GM13976 (cell line): ENCODE measurements around the gene CPED1.

Experiments
- DNase-seq: peaks from one replicate; pipeline ENCODE4 v3.0.0; 2012; ENCODE audit warnings: low spot score
- CTCF ChIP-seq: IDR thresholded peaks from 2 replicates; pipeline ENCODE4 v1.5.1; 2012; ENCODE audit warnings: borderline replicate concordance, mild to moderate bottlenecking; ENCODE audit not compliant: insufficient read depth; ENCODE audit errors: extremely low read depth, missing control alignments, control extremely low read depth
- in situ Hi-C: fragments of 300-500 bp; cut with MboI; formaldehyde crosslinking; loops from one replicate; pipeline ENCODE4 v1.12.0; 2022; ENCODE audit warnings: low sequenced_read_pairs, mixed read lengths, inconsistent platforms; ENCODE audit not compliant: unreplicated experiment

Gene CPED1

DNA sequence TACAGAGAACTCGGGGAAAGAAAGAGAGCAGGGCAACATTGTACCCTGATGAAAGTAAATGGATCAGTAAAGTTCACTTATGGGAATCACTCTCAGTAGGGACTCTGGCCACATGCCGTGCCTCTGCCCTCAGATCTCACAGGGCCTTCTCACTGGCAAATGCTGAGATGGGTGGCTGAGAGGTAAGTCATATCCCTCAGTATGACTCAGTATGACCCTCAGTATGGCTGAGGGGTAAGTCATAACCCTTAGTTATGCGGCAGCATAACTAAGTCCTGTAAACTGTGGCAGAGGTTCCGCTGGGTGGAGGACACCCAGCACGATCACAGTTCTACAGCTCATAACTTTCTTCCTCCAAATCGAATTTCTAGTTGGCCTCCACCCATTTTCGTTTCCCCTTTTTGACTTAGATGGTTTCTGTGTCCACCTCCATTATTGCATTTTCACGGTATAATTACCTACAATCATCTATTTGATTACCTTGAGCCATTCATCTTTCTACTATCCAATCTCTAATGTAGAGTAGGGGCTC, 313.8 kb downstream of the CPED1 start:
- no peak for DNase-seq
- no peak for TF ChIP-seq CTCF
- in situ Hi-C loops: no loop called here

- no peak for TF ChIP-seq CTCF
- DNase-seq: no peak
These were observed 315.1 kb downstream of the CPED1 start for GRCh38 chr7:121303422-121304101.

DNA sequence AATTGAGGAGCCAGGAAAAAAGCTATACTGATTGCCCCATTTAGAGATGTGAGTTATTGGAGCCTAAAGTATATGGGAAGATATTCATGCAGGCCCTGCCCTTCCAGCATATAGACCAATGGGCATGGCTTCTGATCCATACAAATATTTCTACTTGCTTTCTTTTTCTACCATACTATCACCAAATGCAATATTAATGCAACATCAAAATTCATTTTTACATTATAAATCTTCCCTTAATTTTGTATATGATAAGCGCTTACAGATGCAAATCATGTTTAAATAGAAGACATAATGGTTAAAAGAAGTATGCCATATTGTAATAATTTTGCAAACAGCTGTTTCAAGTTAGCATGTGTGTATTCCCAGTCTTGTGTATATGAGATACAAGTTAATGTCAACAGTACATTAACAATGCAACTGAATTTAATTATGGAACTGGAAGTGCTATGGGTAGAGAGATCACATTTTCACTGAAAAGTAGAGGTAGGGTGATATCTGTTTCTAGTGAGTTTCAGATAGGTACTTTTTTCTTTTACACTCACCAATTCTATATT, 315.7 kb downstream of the CPED1 start:
- no peak for TF ChIP-seq CTCF
- no peak for DNase-seq
- in situ Hi-C loops: no loop called here

More at GRCh38 chr7:121303422-121304101, 315.1 kb downstream of the CPED1 start:
- in situ Hi-C loops: no loop called here

DNA sequence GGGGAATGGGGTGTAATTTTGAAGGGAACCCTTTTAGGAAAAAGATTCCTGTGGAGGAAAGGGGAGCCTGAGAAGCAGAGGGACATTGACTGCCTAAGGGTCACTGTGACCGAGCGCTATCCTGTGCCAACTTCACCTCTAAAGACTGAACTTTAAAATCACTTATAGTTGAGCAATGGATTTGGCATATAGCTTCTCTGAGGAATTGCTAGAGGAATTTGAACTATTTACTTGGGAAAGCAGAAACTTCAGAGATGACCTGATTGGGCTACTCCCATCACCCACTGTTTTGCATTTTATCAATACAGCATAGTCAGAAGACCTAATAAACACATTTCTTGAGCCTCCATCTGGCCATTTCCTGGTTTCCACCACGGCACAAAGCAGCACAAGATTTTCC, 316.6 kb downstream of the CPED1 start:
- DNase-seq: no peak
- TF ChIP-seq CTCF: no peak
- in situ Hi-C loops: no loop called here

DNA sequence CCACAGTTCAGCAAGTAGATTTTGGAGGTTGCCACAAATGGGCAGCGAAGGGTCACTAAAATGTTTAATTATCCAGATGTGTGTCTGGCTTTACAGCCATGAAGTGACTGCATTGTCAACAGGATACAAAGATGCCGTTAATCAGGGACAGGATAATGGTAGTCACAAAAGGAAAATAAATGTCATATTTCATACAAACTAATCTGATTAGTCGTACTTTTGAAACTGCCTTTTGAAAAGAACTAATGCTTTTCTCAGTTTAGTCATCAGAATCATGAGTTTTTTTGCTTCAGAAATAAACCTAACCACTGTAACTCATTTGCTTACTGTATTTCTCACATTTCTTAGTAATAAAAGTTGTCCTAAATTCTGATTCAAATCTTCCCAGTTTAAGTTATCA, 318.1 kb downstream of the CPED1 start:
- in situ Hi-C loops: no loop called here
- no peak for TF ChIP-seq CTCF

GRCh38 chr7:121307021-121307574, 318.6 kb downstream of the CPED1 start:
- TF ChIP-seq CTCF: no peak
- in situ Hi-C loops: no loop called here
- no peak for DNase-seq

More for the DNA sequence above, 318.1 kb downstream of the CPED1 start:
- no peak for DNase-seq
